ENCODE results near the gene DRC1.

DRC1 gene

DNA sequence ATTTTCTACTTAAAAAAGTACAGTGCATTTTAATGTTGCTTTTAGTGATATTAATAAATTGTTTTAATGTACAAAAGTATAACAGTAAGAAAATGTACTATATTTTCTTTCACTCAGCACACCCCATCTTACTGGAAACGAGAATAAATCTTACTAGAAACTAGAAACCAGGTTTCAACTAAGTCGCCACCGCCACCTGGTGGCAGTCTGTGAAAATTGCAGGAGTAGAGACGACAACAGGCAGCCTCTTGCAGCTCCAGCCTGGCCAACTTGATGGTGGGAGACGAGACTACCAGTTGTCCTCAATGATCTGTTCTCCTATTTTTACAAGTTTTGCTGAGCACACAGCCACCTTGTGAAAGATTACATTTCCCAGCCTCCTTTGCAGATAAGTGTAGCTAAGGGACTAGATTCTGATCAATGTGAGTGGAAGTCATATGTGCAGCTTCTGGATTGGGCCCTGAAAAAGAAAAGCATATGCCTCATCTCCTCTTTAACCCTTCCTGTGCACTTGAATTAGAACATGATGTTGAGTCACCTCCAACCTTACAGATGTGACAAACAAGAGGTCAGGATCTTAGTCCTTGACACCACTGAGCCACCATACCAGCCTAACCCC, 67.5 kb downstream of the DRC1 start:
- peak; percentile 73 for DNase-seq
- TF ChIP-seq, protein P1, sequence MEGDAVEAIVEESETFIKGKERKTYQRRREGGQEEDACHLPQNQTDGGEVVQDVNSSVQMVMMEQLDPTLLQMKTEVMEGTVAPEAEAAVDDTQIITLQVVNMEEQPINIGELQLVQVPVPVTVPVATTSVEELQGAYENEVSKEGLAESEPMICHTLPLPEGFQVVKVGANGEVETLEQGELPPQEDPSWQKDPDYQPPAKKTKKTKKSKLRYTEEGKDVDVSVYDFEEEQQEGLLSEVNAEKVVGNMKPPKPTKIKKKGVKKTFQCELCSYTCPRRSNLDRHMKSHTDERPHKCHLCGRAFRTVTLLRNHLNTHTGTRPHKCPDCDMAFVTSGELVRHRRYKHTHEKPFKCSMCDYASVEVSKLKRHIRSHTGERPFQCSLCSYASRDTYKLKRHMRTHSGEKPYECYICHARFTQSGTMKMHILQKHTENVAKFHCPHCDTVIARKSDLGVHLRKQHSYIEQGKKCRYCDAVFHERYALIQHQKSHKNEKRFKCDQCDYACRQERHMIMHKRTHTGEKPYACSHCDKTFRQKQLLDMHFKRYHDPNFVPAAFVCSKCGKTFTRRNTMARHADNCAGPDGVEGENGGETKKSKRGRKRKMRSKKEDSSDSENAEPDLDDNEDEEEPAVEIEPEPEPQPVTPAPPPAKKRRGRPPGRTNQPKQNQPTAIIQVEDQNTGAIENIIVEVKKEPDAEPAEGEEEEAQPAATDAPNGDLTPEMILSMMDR (IDR thresholded peaks at IDR 0.05; ENCODE audit: low read depth, low read length, missing control alignments) = peak; percentile 86
- in situ Hi-C loops (cut with HindIII; ENCODE audit: low pct_ligation_motif_present, low sequenced_read_pairs) = no loop called here
- no peak overlapping the region for H3K27ac ChIP-seq
- H3K4me3 ChIP-seq (ENCODE audit: low read depth, low read length) = no peak overlapping the region
- H3K36me3 ChIP-seq (replicated peaks) = no peaks in the 10 kb centered on the region
- H3K27me3 ChIP-seq (replicated peaks) = no peaks in the 10 kb centered on the region

GRCh38 chr2:26469955-26470354, 68.2 kb downstream of the DRC1 start:
- in situ Hi-C loops (cut with HindIII; ENCODE audit: low pct_ligation_motif_present, low sequenced_read_pairs) = no loop called here
- TF ChIP-seq, protein P1 (IDR thresholded peaks at IDR 0.05; ENCODE audit: low read depth, low read length, missing control alignments) = no peak
- Histone ChIP-seq H3K36me3 (replicated peaks) (no peaks in the 10 kb centered on the region), H3K4me3 (ENCODE audit: low read depth, low read length) (no peak overlapping the region), H3K27me3 (replicated peaks) (no peaks in the 10 kb centered on the region), H3K27ac (no peak overlapping the region)
- no peak for DNase-seq

GRCh38 chr2:26470601-26471260, 69.0 kb downstream of the DRC1 start:
- DNase-seq = no peak
- no peak overlapping the region for H3K4me3 ChIP-seq (ENCODE audit: low read depth, low read length)
- H3K27me3 ChIP-seq (replicated peaks) = no peaks in the 10 kb centered on the region
- in situ Hi-C loops (cut with HindIII; ENCODE audit: low pct_ligation_motif_present, low sequenced_read_pairs) = no loop called here
- no peaks in the 10 kb centered on the region for H3K36me3 ChIP-seq (replicated peaks)
- TF ChIP-seq, protein P1 (IDR thresholded peaks at IDR 0.05; ENCODE audit: low read depth, low read length, missing control alignments) = no peak
- H3K27ac ChIP-seq = no peak overlapping the region

- no peak overlapping the region for H3K27ac ChIP-seq
- H3K36me3 ChIP-seq (replicated peaks) = no peaks in the 10 kb centered on the region
- no peaks in the 10 kb centered on the region for H3K27me3 ChIP-seq (replicated peaks)
- H3K4me3 ChIP-seq (ENCODE audit: low read depth, low read length) = no peak overlapping the region
- in situ Hi-C loops (cut with HindIII; ENCODE audit: low pct_ligation_motif_present, low sequenced_read_pairs) = no loop called here
- TF ChIP-seq, protein P1 (IDR thresholded peaks at IDR 0.05; ENCODE audit: low read depth, low read length, missing control alignments) = peak; percentile 31
- DNase-seq = no peak
Measured at GRCh38 chr2:26471289-26471688, 69.6 kb downstream of the DRC1 start.

DNA sequence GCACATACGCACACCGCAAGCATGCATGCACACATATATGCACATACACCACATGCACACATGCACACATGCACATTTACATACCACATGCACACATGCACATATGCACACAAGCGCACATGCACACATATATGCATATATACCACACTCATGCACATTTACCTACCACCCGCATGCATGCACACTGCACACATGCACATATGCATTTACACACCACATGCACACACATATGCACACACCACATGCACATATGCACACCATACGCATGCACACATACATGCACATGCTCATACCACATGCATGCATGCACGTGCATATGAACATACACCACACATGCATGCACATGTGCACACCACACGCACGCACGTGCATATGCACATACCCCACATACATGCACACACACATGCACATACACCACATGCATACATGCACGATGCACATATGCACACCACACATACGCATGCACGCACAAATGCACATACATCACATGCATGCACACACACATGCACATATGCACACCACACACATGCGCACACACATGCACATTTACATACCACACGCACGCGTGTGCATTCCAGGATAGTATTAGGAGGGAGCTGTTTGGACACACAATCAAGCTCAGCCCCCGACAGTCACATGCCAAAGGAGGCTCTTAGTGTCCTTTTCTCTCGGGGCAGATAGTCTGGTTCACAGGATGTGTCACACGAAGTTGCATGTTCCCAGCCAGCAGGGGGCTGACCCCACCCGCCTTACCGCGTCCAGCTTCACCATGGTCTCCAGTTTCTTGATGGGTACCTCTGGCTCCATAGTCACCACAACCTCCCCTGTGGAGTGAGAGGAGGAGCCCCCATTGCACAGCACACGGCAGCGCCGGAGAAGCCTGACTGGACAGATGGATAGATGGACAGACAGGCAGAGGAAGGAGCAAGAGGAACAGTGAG, 70.3 kb downstream of the DRC1 start:
- DNase-seq = no peak
- no peaks in the 10 kb centered on the region for H3K36me3 ChIP-seq (replicated peaks)
- in situ Hi-C loops (cut with HindIII; ENCODE audit: low pct_ligation_motif_present, low sequenced_read_pairs) = no loop called here
- TF ChIP-seq, protein P1 (IDR thresholded peaks at IDR 0.05; ENCODE audit: low read depth, low read length, missing control alignments) = peak; percentile 32
- no peak overlapping the region for H3K27ac ChIP-seq
- H3K4me3 ChIP-seq (ENCODE audit: low read depth, low read length) = no peak overlapping the region
- H3K27me3 ChIP-seq (replicated peaks) = no peaks in the 10 kb centered on the region
